Measurements from ENCODE around the gene DNAJC13. TPM values are rescaled to one million over a fixed set of nuclear protein-coding genes. Genes with fewer than 3 reads are reported as not detected.
"Not testable (repeated sequence)": the region's sequence is repeated elsewhere in the genome, so short reads cannot be mapped to it uniquely, and the experiment has no call there.

The DNAJC13 gene
- total and polyA plus RNA-seq, 2 donors (not counting 1 experiment from before 2014, with no cell fraction given) = 9.7 to 51.1 TPM

DNA sequence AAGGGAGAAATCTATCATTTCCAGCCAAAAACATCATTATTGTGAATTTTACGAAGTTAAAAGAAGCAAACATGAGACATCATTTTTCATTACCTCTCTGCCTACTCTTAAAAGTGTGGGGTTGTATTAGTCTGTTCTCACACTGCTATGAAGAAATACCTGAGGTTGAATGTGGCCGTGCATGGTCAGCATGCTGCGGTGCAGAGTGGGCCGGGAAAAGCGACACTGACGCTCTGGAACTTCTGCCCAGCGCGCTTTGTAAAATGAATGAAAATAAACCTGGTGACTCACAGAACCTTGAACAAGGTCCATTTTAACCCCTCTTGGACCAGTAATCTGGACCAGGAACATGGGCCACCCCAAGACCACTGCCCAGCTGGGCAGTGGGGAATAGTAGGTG lies 31.0 kb upstream of the DNAJC13 start:
- WGBS (ENCODE audit: insufficient coverage) = 97% methylated on average over 7 of the region's 8 CpGs
- H3K4me3 Mint-ChIP-seq = no peak overlapping the region
- CTCF ChIA-PET = no interaction called here

GRCh38 chr3:132392675-132393074 lies 24.6 kb upstream of the DNAJC13 start:
- H2AFZ ChIP-seq (ENCODE audit: insufficient read depth, low read depth, low read length, poor library complexity, severe bottlenecking); H3K9me3 Mint-ChIP-seq (ENCODE audit: insufficient read depth); H3K4me3 ChIP-seq (ENCODE audit: control extremely low read depth in 1 of 5, extremely low read depth in 1 of 5, insufficient read depth in 1 of 5, low read depth in 2 of 5, low read length in 4 of 5); H3K27me3 ChIP-seq (replicated peaks in 1 of 4; ENCODE audit: control extremely low read depth in 1 of 4, control insufficient read depth in 3 of 4, insufficient read depth in 4 of 4, low read length in 3 of 4); intact Hi-C loops (cut with micrococcal nuclease); H3K9me3 ChIP-seq (ENCODE audit: control extremely low read depth in 1 of 3, control insufficient read depth in 2 of 3, insufficient read depth in 1 of 3, low read length in 2 of 3); H3K4me3 Mint-ChIP-seq; H3K79me2 ChIP-seq (ENCODE audit: control insufficient read depth, insufficient read depth, low read length); H3K4me1 Mint-ChIP-seq; H3K27me3 Mint-ChIP-seq; H3K4me2 ChIP-seq (replicated peaks; ENCODE audit: low read depth, low read length, poor library complexity, severe bottlenecking); H3K36me3 ChIP-seq (replicated peaks in 1 of 2; ENCODE audit: control extremely low read depth in 1 of 2, control insufficient read depth in 1 of 2, extremely low read depth in 1 of 2, insufficient read depth in 2 of 2, low read length in 1 of 2); H3K27ac ChIP-seq (ENCODE audit: low read length in 2 of 2); H3K9ac ChIP-seq (ENCODE audit: low read length); CTCF ChIA-PET; DNase-seq; H3K4me1 ChIP-seq (ENCODE audit: control insufficient read depth in 2 of 2, insufficient read depth in 2 of 2, low read length in 2 of 2); POLR2A ChIA-PET; H3K27ac Mint-ChIP-seq; ATAC-seq (ENCODE audit: low read depth); H4K20me1 ChIP-seq (ENCODE audit: control insufficient read depth, insufficient read depth, low read length, poor library complexity, severe bottlenecking): not testable (repeated sequence)
- WGBS (ENCODE audit: insufficient coverage) = no CpG with 5 or more reads among the region's 1 CpG

More for the DNA sequence above, 31.0 kb upstream of the DNAJC13 start:
- H3K27me3 ChIP-seq (replicated peaks in 1 of 4; ENCODE audit: control extremely low read depth in 1 of 4, control insufficient read depth in 3 of 4, insufficient read depth in 4 of 4, low read length in 3 of 4) = peaks cover 0 to 12% (median 0%) of the 10 kb centered on the region in 4 experiments
- DNase-seq (no peak), ATAC-seq (ENCODE audit: low read depth) (no peak)
- H3K4me3 ChIP-seq (ENCODE audit: control extremely low read depth in 1 of 5, extremely low read depth in 1 of 5, insufficient read depth in 1 of 5, low read depth in 2 of 5, low read length in 4 of 5) = no peak overlapping the region
- Mint-ChIP-seq H3K27me3 (peaks cover 5% of the 10 kb centered on the region), H3K9me3 (ENCODE audit: insufficient read depth) (peaks cover 2% of the 10 kb centered on the region), H3K4me1 (peaks cover 1% of the 10 kb centered on the region), H3K27ac (no peak overlapping the region)
- no peak overlapping the region for H3K27ac ChIP-seq (ENCODE audit: low read length in 2 of 2)
- H3K36me3 ChIP-seq (replicated peaks in 1 of 2; ENCODE audit: control extremely low read depth in 1 of 2, control insufficient read depth in 1 of 2, extremely low read depth in 1 of 2, insufficient read depth in 2 of 2, low read length in 1 of 2) = no peaks in the 10 kb centered on the region
- no peak overlapping the region for H3K4me2 ChIP-seq (replicated peaks; ENCODE audit: low read depth, low read length, poor library complexity, severe bottlenecking)
- POLR2A ChIA-PET = no interaction called here
- intact Hi-C loops (cut with micrococcal nuclease) = no loop called here
- H2AFZ ChIP-seq (ENCODE audit: insufficient read depth, low read depth, low read length, poor library complexity, severe bottlenecking) = no peak overlapping the region
- H3K9me3 ChIP-seq (ENCODE audit: control extremely low read depth in 1 of 3, control insufficient read depth in 2 of 3, insufficient read depth in 1 of 3, low read length in 2 of 3) = peaks cover 0 to 12% (median 0%) of the 10 kb centered on the region in 3 donors
- TF ChIP-seq EZH2 (IDR thresholded peaks at IDR 0.05; ENCODE audit: borderline replicate concordance, insufficient read depth, low read depth, low read length, poor library complexity, severe bottlenecking) = no peak
- TF ChIP-seq, protein P1, sequence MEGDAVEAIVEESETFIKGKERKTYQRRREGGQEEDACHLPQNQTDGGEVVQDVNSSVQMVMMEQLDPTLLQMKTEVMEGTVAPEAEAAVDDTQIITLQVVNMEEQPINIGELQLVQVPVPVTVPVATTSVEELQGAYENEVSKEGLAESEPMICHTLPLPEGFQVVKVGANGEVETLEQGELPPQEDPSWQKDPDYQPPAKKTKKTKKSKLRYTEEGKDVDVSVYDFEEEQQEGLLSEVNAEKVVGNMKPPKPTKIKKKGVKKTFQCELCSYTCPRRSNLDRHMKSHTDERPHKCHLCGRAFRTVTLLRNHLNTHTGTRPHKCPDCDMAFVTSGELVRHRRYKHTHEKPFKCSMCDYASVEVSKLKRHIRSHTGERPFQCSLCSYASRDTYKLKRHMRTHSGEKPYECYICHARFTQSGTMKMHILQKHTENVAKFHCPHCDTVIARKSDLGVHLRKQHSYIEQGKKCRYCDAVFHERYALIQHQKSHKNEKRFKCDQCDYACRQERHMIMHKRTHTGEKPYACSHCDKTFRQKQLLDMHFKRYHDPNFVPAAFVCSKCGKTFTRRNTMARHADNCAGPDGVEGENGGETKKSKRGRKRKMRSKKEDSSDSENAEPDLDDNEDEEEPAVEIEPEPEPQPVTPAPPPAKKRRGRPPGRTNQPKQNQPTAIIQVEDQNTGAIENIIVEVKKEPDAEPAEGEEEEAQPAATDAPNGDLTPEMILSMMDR (IDR thresholded peaks at IDR 0.05) = no peak
- no peaks in the 10 kb centered on the region for H3K79me2 ChIP-seq (ENCODE audit: control insufficient read depth, insufficient read depth, low read length)
- H3K9ac ChIP-seq (ENCODE audit: low read length) = no peak overlapping the region
- no peaks in the 10 kb centered on the region for H3K4me1 ChIP-seq (ENCODE audit: control insufficient read depth in 2 of 2, insufficient read depth in 2 of 2, low read length in 2 of 2)
- no peaks in the 10 kb centered on the region for H4K20me1 ChIP-seq (ENCODE audit: control insufficient read depth, insufficient read depth, low read length, poor library complexity, severe bottlenecking)
